Cardiac muscle cell (in vitro differentiated cells and primary cell): Measurements from ENCODE around the gene IGF2BP2. TPM values are rescaled to one million over a fixed set of nuclear protein-coding genes. Genes with fewer than 3 reads are reported as not detected.

Experiments used
- DNase-seq, 2 donors: peaks; one replicate each; pipeline versions ENCODE4 v3.0.0 to v3.0.0-alpha.2; 2010 to 2017; ENCODE audit warnings: low read depth in 1 of 2, low spot score in 1 of 2
- H3K27ac ChIP-seq: fragments of 200-600 bp; sonication (generic); 2 replicates; pipeline ENCODE4 v1.5.1; 2016
- H3K27me3 ChIP-seq: fragments of 200-600 bp; sonication (generic); 2 replicates; pipeline ENCODE4 v1.6.0; 2016; ENCODE audit warnings: control low read depth
- H3K36me3 ChIP-seq: fragments of 200-600 bp; sonication (generic); 2 replicates; pipeline ENCODE4 v1.5.1; 2016; ENCODE audit warnings: control low read depth
- H3K4me1 ChIP-seq: fragments of 200-600 bp; sonication (generic); 2 replicates; pipeline ENCODE4 v1.8.1; 2017; ENCODE audit warnings: low read depth, mild to moderate bottlenecking, mixed run types
- H3K4me3 ChIP-seq: fragments of 200-600 bp; sonication (generic); 2 replicates; pipeline ENCODE4 v1.5.1; 2016; ENCODE audit warnings: mild to moderate bottlenecking
- H3K9me3 ChIP-seq: fragments of 200-600 bp; sonication (generic); 2 replicates; pipeline ENCODE4 v1.5.1; 2017; ENCODE audit warnings: low read depth, mild to moderate bottlenecking, control low read depth
- CTCF ChIP-seq: IDR thresholded peaks from 2 replicates; pipeline ENCODE4 v1.5.1; 2012; ENCODE audit warnings: low read depth, mild to moderate bottlenecking, low read length
- polyA plus RNA-seq: library from polyadenylated mRNA; unstranded; fragments of >200 nt; fragmentation: Nextera tagmentation; extraction: Ambion mirVana; gene quantifications from 2 replicates; pipeline ENCODE4 v1.2.1, GENCODE V29; 2016
- total RNA-seq: library from RNA; depleted of rRNA; stranded (reverse); fragments of >200 nt; gene quantifications from 2 replicates; pipeline ENCODE4 v1.2.3, GENCODE V29; 2016

IGF2BP2 gene
- total and polyA plus RNA-seq, 2 experiments from 2014 or later = 119 to 129 TPM

- no peak for TF ChIP-seq CTCF
- H3K9me3 ChIP-seq = no peaks in the 10 kb centered on the region
- H3K27me3 ChIP-seq = no peaks in the 10 kb centered on the region
- H3K4me3 ChIP-seq = no peak overlapping the region
- no peaks in the 10 kb centered on the region for H3K4me1 ChIP-seq
- DNase-seq = no peak
- peak overlapping the region; percentile 32 for H3K27ac ChIP-seq
- no peaks in the 10 kb centered on the region for H3K36me3 ChIP-seq
These were observed 100.6 kb downstream of the IGF2BP2 start for GRCh38 chr3:185724251-185724650.

- DNase-seq = no peak
- Histone ChIP-seq H3K4me1 (peaks cover 4% of the 10 kb centered on the region), H3K27me3 (no peaks in the 10 kb centered on the region), H3K27ac (peak overlapping the region; percentile 32), H3K9me3 (no peaks in the 10 kb centered on the region), H3K36me3 (no peaks in the 10 kb centered on the region), H3K4me3 (no peak overlapping the region)
- TF ChIP-seq CTCF = no peak
These were observed 102.0 kb downstream of the IGF2BP2 start for GRCh38 chr3:185722881-185723280.

GRCh38 chr3:185721970-185722369 lies 102.9 kb downstream of the IGF2BP2 start:
- Histone ChIP-seq H3K27ac (peak overlapping the region; percentile 57), H3K4me3 (no peak overlapping the region), H3K27me3 (no peaks in the 10 kb centered on the region), H3K36me3 (no peaks in the 10 kb centered on the region), H3K9me3 (no peaks in the 10 kb centered on the region), H3K4me1 (peaks cover 12% of the 10 kb centered on the region)
- TF ChIP-seq CTCF = no peak
- DNase-seq = no peak

GRCh38 chr3:185720326-185720725 lies 104.5 kb downstream of the IGF2BP2 start:
- Histone ChIP-seq H3K27ac (no peak overlapping the region), H3K4me3 (no peak overlapping the region), H3K4me1 (peaks cover 24% of the 10 kb centered on the region), H3K27me3 (no peaks in the 10 kb centered on the region), H3K36me3 (no peaks in the 10 kb centered on the region), H3K9me3 (no peaks in the 10 kb centered on the region)
- DNase-seq = no peak
- no peak for TF ChIP-seq CTCF

GRCh38 chr3:185718736-185719593 lies 105.9 kb downstream of the IGF2BP2 start:
- no peaks in the 10 kb centered on the region for H3K36me3 ChIP-seq
- no peak for DNase-seq
- H3K4me3 ChIP-seq = no peak overlapping the region
- no peak for TF ChIP-seq CTCF
- H3K9me3 ChIP-seq = no peaks in the 10 kb centered on the region
- H3K27me3 ChIP-seq = no peaks in the 10 kb centered on the region
- H3K4me1 ChIP-seq = peaks cover 27% of the 10 kb centered on the region
- H3K27ac ChIP-seq = no peak overlapping the region
